Sigmoid colon (tissue), 4 donors: Measurements from ENCODE around the gene MPP7.

Experiments used
- POLR2AphosphoS5 ChIP-seq, 4 donors: sonication (generic); formaldehyde crosslinking; IDR thresholded peaks; one replicate each; pipeline ENCODE4 v1.6.1; 2017; ENCODE audit warnings: antibody characterized with exemption in 4 of 4
- TF ChIP-seq, protein P1 (sequence below), 4 experiments: fragments of 450-650 bp in 3 of 4; fragments of 200-600 bp in 1 of 4; IDR thresholded peaks; one replicate each; pipeline ENCODE4 v1.5.1; 2016 to 2019; ENCODE audit warnings: antibody characterized with exemption in 4 of 4, mild to moderate bottlenecking in 3 of 4, moderate library complexity in 2 of 4

DNA sequence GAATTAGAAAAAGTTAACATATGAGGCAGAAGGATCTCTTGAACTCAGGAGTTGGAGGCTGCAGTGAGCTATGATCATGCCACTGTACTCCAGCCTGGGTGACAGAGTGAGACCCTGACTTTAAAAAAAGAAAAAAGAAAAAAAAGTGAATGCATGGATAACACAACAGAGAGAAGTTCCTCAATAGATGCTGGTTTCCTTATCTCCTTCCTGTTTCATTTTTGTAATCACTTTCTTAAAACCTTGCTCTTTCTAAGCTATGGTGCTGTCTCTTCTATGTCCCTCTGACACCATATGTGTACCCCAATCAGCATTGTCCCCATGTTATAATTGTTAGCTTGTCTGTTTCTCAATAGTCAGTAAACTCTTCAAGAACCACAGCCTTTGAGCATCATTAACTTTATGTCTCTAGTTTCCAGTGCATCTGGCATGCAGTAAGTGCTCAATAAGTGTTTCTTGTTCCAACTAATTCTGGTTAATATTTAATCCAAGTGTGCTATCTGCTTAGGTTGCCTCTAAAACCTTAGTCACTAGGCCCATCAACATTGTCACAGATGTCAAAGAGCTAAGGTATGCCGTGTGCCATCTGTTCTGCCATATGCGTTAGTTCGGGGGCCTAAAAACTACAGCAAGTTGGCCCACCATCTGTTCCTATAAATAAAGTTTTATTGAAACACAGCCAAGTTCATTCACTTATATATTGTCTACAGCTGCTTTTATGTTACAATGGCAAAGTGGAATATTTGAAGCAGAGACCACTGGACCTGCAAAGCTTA lies 36.2 kb downstream of the MPP7 start:
- TF ChIP-seq, protein P1, sequence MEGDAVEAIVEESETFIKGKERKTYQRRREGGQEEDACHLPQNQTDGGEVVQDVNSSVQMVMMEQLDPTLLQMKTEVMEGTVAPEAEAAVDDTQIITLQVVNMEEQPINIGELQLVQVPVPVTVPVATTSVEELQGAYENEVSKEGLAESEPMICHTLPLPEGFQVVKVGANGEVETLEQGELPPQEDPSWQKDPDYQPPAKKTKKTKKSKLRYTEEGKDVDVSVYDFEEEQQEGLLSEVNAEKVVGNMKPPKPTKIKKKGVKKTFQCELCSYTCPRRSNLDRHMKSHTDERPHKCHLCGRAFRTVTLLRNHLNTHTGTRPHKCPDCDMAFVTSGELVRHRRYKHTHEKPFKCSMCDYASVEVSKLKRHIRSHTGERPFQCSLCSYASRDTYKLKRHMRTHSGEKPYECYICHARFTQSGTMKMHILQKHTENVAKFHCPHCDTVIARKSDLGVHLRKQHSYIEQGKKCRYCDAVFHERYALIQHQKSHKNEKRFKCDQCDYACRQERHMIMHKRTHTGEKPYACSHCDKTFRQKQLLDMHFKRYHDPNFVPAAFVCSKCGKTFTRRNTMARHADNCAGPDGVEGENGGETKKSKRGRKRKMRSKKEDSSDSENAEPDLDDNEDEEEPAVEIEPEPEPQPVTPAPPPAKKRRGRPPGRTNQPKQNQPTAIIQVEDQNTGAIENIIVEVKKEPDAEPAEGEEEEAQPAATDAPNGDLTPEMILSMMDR (IDR thresholded peaks at IDR 0.05), result no peak
- no peak for TF ChIP-seq POLR2AphosphoS5 (IDR thresholded peaks at IDR 0.05)
